Measurements from ENCODE around the gene GORASP1. TPM values are rescaled to one million over a fixed set of nuclear protein-coding genes. Genes with fewer than 3 reads are reported as not detected.

Gene GORASP1
- total RNA-seq, 4 donors from 2014 or later: 29.0 to 45.2 (median 34.4) TPM

DNA sequence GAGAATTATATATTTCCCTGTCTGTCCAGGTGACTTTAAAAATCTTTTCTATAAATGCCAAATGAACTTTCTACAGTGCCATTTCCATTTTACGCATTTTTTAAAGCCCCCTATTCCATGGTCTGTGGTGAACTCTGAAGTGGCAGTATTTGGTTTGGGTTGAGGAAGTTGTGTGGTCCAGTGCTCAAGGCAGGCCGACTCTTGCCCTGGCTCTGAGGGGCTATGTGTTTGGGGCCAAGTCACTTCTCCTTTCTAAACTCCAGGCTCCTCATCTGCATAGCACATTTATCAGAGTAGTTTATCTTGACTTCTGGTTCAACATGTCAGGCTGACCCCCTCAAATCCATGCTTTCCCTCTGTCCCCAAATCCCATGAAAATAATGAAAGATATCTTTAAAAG lies 14.2 kb upstream of the GORASP1 start:
- TF ChIP-seq, protein P1, sequence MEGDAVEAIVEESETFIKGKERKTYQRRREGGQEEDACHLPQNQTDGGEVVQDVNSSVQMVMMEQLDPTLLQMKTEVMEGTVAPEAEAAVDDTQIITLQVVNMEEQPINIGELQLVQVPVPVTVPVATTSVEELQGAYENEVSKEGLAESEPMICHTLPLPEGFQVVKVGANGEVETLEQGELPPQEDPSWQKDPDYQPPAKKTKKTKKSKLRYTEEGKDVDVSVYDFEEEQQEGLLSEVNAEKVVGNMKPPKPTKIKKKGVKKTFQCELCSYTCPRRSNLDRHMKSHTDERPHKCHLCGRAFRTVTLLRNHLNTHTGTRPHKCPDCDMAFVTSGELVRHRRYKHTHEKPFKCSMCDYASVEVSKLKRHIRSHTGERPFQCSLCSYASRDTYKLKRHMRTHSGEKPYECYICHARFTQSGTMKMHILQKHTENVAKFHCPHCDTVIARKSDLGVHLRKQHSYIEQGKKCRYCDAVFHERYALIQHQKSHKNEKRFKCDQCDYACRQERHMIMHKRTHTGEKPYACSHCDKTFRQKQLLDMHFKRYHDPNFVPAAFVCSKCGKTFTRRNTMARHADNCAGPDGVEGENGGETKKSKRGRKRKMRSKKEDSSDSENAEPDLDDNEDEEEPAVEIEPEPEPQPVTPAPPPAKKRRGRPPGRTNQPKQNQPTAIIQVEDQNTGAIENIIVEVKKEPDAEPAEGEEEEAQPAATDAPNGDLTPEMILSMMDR (IDR thresholded peaks at IDR 0.05; ENCODE audit: low read depth): no peak

DNA sequence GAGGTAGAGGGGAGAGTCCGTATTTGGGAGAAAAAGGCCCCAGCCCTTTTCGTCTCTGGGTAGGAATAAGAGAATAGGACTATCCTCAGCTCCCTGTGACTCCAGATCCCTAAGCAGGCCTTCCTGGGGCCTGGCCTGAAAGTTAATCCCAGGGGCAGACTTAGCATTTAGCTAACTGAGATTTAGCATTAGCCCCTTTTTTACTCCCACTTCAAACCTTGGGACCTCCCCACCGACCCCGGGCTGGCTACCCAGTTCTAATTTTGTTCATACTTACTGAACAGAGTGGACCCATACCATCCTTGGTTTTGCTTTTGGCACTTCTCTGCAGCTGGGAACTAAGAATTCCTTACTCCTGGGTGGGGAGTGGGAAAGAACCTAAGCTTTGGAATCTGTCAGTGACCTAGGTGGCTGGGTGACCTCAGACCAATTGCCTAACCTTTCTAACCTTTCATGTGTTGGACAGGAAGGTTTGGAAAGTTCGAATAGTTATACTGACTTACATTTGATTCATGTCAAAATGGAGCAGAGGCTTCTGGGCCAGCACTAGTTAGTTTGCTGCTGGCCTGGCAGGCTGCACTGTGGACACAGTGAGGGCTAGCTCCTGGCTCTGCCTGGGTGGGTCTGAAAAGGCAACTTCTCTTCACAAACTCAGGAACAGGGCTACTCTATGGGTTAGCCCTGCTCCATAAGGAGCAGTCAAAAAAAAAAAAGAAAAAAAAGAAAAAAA lies 11.7 kb upstream of the GORASP1 start:
- TF ChIP-seq, protein P1 (IDR thresholded peaks at IDR 0.05; ENCODE audit: low read depth): no peak

- TF ChIP-seq, protein P1 (IDR thresholded peaks at IDR 0.05; ENCODE audit: low read depth): no peak
These were observed 10.7 kb upstream of the GORASP1 start for GRCh38 chr3:39118079-39118478.

- TF ChIP-seq, protein P1 (IDR thresholded peaks at IDR 0.05; ENCODE audit: low read depth): no peak
These were observed 8.4 kb upstream of the GORASP1 start for GRCh38 chr3:39115870-39116269.

GRCh38 chr3:39114456-39114855 lies 7.0 kb upstream of the GORASP1 start:
- TF ChIP-seq, protein P1 (IDR thresholded peaks at IDR 0.05; ENCODE audit: low read depth): no peak

DNA sequence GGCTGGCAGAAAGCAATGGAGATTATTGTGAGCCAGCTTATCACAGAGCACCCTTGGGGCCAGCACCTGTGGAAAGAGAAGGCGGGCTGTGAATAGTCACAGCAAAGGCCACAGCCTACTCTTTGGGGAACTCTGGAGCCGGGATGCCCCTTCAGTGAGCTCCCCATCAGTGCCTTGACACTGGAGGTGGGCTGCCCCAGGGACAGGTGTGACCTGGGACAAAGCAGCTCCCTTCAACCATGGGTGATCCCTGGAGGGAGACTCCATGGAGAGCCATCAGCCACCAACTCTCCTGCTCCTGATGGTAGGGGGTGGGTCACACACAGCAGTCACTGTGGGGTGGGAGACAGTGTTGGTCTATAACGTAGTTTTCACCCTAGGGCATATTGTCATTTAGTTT lies 5.9 kb upstream of the GORASP1 start:
- TF ChIP-seq, protein P1 (IDR thresholded peaks at IDR 0.05; ENCODE audit: low read depth): no peak

- TF ChIP-seq, protein P1 (IDR thresholded peaks at IDR 0.05; ENCODE audit: low read depth): no peak
These were observed 5.1 kb upstream of the GORASP1 start for GRCh38 chr3:39112535-39112934.

All from subcutaneous adipose tissue (tissue), 4 donors.